ENCODE measurements around the gene PLEKHN1.
"Not testable (repeated sequence)": the region's sequence is repeated elsewhere in the genome, so short reads cannot be mapped to it uniquely, and the experiment has no call there.

PLEKHN1 gene

DNA sequence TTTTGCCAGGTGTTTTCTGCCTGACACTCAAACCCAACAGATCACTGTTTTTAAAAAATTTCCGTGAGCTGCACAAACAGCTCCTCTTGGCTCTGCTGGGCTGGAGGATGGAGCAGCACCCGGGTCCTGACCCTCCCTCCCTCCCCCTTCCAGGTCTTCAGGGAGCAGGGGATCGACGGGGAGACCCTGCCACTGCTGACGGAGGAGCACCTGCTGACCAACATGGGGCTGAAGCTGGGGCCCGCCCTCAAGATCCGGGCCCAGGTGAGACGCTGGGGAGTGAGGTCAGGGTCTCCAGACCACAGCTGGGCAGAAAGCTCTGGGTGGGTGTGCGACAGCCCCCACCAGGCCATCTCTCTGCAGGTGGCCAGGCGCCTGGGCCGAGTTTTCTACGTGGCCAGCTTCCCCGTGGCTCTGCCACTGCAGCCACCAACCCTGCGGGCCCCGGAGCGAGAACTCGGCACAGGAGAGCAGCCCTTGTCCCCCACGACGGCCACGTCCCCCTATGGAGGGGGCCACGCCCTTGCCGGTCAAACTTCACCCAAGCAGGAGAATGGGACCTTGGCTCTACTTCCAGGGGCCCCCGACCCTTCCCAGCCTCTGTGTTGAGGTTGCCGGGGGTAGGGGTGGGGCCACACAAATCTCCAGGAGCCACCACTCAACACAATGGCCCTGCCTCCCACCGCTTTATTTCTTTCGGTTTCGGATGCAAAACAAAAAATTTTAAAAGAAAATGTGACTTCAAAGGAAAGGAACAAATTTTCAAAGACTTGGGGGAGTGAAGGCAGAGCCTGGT, 22.5 kb upstream of the PLEKHN1 start:
- no peak for DNase-seq

- DNase-seq = peak; percentile 72
Measured at GRCh38 chr1:944341-945325, 21.6 kb upstream of the PLEKHN1 start.

GRCh38 chr1:945688-946556, 20.4 kb upstream of the PLEKHN1 start:
- no peak for DNase-seq

- DNase-seq = not testable (repeated sequence)
Measured at GRCh38 chr1:946811-947210, 19.5 kb upstream of the PLEKHN1 start.

GRCh38 chr1:947958-948357, 18.3 kb upstream of the PLEKHN1 start:
- no peak for DNase-seq

DNA sequence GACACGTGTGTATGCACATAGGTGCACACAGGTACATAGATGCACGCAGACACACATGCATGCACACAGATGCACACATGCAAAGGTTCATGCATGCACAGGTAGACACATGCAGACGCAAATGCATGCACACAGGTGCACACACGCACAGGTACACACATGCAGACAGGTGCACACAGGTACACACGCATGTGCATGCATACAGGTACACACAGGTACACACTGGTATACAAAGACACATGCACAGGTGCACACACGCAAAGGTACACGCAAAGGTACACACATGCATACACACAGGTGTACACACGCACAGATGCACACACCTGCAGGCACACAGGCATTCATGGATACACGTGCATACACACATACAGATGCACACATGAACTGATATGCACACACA, 16.0 kb upstream of the PLEKHN1 start:
- DNase-seq = no peak

DNA sequence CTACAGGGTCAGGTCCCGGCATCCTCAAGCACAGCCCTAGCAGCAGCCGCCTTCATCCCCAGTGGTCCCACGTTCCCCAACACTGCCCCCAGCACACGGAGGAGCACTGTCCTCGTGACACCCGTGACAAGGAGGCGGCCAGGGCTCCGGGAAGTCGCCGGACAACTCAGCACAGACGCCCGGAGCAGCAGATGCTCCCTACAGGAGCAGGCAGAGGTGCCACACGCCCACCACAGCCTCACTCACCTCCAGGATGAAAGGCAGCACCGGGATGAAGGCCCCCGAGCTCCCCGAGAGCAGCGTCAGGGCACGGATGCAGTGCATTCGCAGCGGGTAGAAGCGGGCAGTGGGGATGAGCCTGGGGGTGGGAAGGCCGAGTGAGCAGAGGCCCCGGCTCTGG, 15.4 kb upstream of the PLEKHN1 start:
- no peak for DNase-seq

GRCh38 chr1:951364-951763, 14.9 kb upstream of the PLEKHN1 start:
- DNase-seq = no peak

GRCh38 chr1:952201-952600, 14.1 kb upstream of the PLEKHN1 start:
- DNase-seq = no peak

GRCh38 chr1:952603-953002, 13.7 kb upstream of the PLEKHN1 start:
- no peak for DNase-seq

DNA sequence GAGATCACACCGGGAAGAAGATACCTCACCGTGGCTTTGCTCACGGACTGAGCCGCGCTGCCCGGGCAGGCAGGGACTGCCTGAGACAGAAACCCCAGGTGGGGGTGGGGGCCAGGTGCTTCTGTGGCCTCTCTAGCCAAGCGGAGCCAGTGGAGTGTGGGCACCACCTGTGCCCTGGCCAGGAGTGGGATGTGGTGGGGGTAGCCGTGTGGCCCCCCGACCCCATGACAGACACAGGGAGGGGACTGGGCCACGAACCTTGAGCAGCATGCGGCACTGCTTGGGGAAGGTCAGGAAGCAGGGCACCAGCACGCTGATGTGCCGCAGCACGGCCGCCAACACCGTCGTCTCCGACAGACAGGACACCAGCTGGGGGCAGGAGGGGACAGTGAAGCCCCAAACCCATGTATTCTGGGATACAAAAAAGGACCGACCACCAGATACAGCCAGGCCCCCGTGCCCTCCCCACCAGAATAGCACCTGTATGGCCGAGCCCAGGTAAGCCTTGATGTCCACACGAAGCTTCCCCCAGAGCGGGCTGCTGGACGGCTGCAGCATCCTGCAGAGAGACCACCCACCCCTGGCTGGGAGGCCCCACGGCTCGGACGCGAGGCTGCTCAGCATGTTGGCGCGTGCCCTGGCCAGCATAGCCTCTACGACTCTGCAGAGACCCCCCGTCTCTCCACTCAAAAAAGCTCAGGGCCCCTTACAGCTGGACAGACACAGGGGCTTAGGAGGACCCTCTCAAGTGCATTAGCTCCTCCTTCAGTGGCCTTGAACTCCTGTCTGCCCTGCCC, 12.6 kb upstream of the PLEKHN1 start:
- DNase-seq = no peak

DNA sequence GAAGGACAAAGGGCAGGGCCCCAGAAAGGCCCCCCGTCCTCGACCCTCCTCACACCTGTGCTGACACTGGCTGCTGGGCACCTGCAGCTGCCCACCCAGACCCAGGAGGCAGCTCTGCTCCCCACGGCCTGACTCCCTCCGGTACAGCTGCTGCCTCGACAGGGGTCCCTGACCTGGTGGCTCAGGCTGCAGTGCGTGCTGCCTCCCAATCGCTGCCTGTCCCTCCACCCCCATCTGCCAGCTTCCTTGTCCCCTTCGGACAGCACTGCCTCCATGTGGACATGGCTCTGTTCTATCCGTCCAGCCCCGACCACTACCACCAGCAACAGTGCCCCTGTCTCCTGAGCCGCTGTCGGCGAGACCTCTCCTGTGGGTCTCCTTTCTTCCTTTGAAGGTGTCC, 11.4 kb upstream of the PLEKHN1 start:
- DNase-seq = no peak

GRCh38 chr1:955474-955873, 10.8 kb upstream of the PLEKHN1 start:
- DNase-seq = no peak

GRCh38 chr1:956636-957035, 9.6 kb upstream of the PLEKHN1 start:
- DNase-seq = no peak

DNA sequence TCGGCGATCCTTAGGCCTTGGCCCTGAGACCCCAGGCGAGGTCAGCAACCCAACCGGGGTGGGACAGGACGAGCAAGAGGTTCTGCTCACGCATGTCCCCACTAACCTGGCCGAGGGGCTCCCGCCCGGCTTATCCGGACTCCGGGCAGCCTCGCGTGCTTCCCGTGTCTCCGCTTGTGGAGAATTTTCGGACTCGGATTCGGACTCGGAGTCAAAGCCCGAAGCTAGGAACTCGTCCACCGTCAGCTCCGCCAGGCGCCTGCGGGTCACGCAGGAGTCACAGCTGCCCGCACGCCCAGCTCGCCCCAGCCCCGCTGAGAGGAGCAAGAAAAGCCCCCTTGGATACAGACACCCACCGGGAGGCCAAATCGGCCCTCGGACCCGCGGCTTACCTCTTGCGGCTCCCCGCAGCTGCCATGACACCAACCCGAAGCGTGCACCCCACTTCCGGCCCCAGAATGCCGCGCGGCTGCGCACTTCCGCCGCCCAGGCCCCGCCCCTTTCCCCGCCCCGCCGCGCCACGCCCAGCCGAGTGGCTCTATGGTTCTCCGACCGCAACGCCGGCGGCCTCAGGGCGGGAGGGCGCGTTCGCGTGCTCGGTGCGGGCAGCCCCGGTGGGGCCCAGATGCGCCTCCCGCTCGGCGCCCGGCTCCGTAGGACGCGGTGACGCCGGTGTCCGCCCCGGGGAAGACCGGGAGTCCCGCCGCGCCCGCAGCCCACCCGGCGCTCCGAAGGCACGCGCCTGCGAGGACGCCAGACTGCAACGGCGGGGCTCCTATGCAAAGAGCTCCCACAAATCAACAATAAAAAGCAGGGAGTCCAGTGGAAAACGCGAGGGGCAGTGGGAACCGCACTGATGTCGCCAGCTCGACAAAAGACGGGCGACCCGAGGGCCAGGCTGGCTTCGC, 7.2 kb upstream of the PLEKHN1 start, which contains the start of gene NOC2L:
Gene NOC2L, minus strand, starts transcription at position 434 of the 908 bp plus-strand sequence. Its CDS starts 16 bp downstream, at position 418.
- peak; percentile 86 for DNase-seq

- no peak for DNase-seq
Measured at GRCh38 chr1:959731-960362, 6.4 kb upstream of the PLEKHN1 start.

GRCh38 chr1:960363-961131, 5.7 kb upstream of the PLEKHN1 start, which contains the start of gene KLHL17:
TSS of gene KLHL17 (plus strand) at chr1:960584. CDS start at chr1:960694, 110 bp downstream.
- peak; percentile 79 for DNase-seq

- no peak for DNase-seq
Measured at GRCh38 chr1:961132-961669, 5.1 kb upstream of the PLEKHN1 start.
